Activated CD4-positive, alpha-beta T cell treated with anti-CD3 and anti-CD28 coated beads for 36 hours (primary cell): ENCODE data around the gene SLC44A1. TPM values are rescaled to one million over a fixed set of nuclear protein-coding genes. Genes with fewer than 3 reads are reported as not detected.

ENCODE experiments used
- ATAC-seq: fragments of 200-7000 bp; cut with Tn5 transposase; one replicate; pipeline ENCODE4 v1.10.0; 2021; ENCODE audit warnings: mild to moderate bottlenecking, moderate library complexity
- CTCF ChIA-PET: fragments of 350-600 bp; sonication (Branson Sonifier 250); formaldehyde crosslinking; loops from one replicate; lab custom pipeline; 2021; ENCODE audit warnings: antibody characterized with exemption; lab: Charles Lee
- POLR2A ChIA-PET: fragments of 350-600 bp; sonication (Branson Sonifier 250); formaldehyde crosslinking; loops from one replicate; lab custom pipeline; 2021; ENCODE audit warnings: antibody characterized with exemption, inconsistent platforms; lab: Charles Lee
- DNase-seq: peaks from one replicate; pipeline ENCODE4 v3.0.0-alpha.2; 2020
- H3K27ac Mint-ChIP-seq: one replicate; pipeline ENCODE4 v1.8.0; 2021; ENCODE audit warnings: mixed read lengths
- H3K27me3 Mint-ChIP-seq: one replicate; pipeline ENCODE4 v1.8.0; 2021; ENCODE audit warnings: mixed read lengths
- H3K36me3 Mint-ChIP-seq: one replicate; pipeline ENCODE4 v1.8.0; 2021; ENCODE audit warnings: low read depth, mixed read lengths
- H3K4me1 Mint-ChIP-seq: one replicate; pipeline ENCODE4 v1.8.0; 2021; ENCODE audit warnings: mixed read lengths
- H3K4me3 Mint-ChIP-seq: one replicate; pipeline ENCODE4 v1.8.0; 2021; ENCODE audit warnings: mild to moderate bottlenecking, moderate library complexity, mixed read lengths
- H3K9me3 Mint-ChIP-seq: one replicate; pipeline ENCODE4 v1.8.0; 2021; ENCODE audit warnings: low read depth, mixed read lengths
- intact Hi-C, 2 experiments: fragments of 100-400 bp; cut with DNase I in 1 of 2; cut with micrococcal nuclease in 1 of 2; formaldehyde crosslinking; loops; one replicate each; pipeline versions ENCODE4 v1.14.2 to v1.15.1; 2022 to 2024; cut with DNase I, micrococcal nuclease
- total RNA-seq, 2 experiments: library from RNA; stranded (reverse); gene quantifications; one replicate each; pipeline ENCODE4 v1.2.3, GENCODE V29; 2021

The SLC44A1 gene
- total RNA-seq, 2 experiments from 2014 or later: 9.7 to 10.4 TPM

GRCh38 chr9:105242557-105242956, 1.9 kb upstream of the SLC44A1 start:
- H3K4me3 Mint-ChIP-seq: no peak overlapping the region

DNA sequence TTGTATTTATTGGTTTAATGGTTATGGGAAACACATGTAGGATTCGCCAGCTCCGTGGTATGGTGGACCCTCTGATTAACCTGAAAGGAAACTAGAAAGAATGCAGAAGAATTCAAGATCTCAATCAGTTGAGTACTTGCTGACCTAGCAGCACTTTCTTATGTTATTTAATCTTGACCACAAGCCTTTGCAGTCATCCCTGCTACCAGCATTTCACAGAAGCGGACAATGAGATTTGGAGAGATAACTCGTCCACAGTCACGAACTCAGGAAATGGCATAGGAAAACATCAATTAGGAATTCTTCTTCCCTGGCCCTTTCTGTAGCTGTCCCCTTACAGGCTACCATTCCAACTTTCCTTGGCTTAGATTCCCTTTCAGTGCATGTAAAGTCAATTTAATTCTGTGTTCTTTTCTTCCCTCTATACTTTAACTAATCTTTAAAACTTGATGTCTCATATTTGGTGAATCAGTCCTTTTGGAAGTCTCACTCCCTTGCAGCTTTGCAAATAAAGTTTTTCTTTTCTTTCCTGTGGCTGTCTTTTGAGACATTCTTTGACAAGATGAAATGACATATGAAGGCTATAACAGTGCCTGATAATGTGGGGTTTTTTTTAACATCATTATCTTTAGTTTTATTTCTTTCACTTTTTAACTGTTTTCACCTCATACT, 1.3 kb upstream of the SLC44A1 start:
- H3K27ac Mint-ChIP-seq: no peak overlapping the region
- peaks cover 14% of the 10 kb centered on the region for H3K27me3 Mint-ChIP-seq
- CTCF ChIA-PET: interaction anchor here (1.3 kb wide), 1 partner anchor 156 kb away, joined by 3 read pairs; no protein-coding TSS in a partner anchor
- no peak overlapping the region for H3K4me3 Mint-ChIP-seq
- no peaks in the 10 kb centered on the region for H3K9me3 Mint-ChIP-seq
- DNase-seq: no peak
- no peak for ATAC-seq
- peaks cover 22% of the 10 kb centered on the region for H3K4me1 Mint-ChIP-seq
- POLR2A ChIA-PET: no interaction called here
- intact Hi-C loops: loop anchor here (5.0 to 10.0 kb wide), 5 partner anchors 164 to 1148 kb away; partner anchors contain the start of genes FKTN (in 1 of the 2), SMC2 (in 1 of the 2) and TMEM38B (in 1 of the 2)
- no peaks in the 10 kb centered on the region for H3K36me3 Mint-ChIP-seq

More at GRCh38 chr9:105242557-105242956, 1.9 kb upstream of the SLC44A1 start:
- ChIA-PET CTCF (no interaction called here), POLR2A (no interaction called here)
- Mint-ChIP-seq H3K4me1 (peaks cover 22% of the 10 kb centered on the region), H3K36me3 (no peaks in the 10 kb centered on the region), H3K27me3 (peaks cover 14% of the 10 kb centered on the region), H3K9me3 (no peaks in the 10 kb centered on the region), H3K27ac (no peak overlapping the region)
- ATAC-seq: no peak
- DNase-seq: no peak
- intact Hi-C loops: loop anchor here (5.0 to 10.0 kb wide), 5 partner anchors 165 to 1148 kb away; partner anchors contain the start of genes FKTN (in 1 of the 2), SMC2 (in 1 of the 2) and TMEM38B (in 1 of the 2)

GRCh38 chr9:105244734-105245028, 230 bp downstream of the SLC44A1 start:
- Mint-ChIP-seq H3K27ac (no peak overlapping the region), H3K4me3 (peak overlapping the region; percentile 86), H3K27me3 (peaks cover 10% of the 10 kb centered on the region), H3K4me1 (peaks cover 22% of the 10 kb centered on the region), H3K9me3 (no peaks in the 10 kb centered on the region), H3K36me3 (no peaks in the 10 kb centered on the region)
- intact Hi-C loops: loop anchor here (1.0 to 10.0 kb wide), 17 partner anchors 54 to 1150 kb away; partner anchors contain the start of genes FSD1L (in 2 of the 2), TMEM38B (in 2 of the 2), FKTN (in 1 of the 2) and NIPSNAP3A (in 1 of the 2)
- CTCF ChIA-PET: interaction anchor here (0.6 to 1.6 kb wide), 4 partner anchors 24 to 262 kb away, joined by 3 to 4 read pairs (median 3); no protein-coding TSS in a partner anchor
- ATAC-seq (peak; percentile 58), DNase-seq (no peak)
- POLR2A ChIA-PET: interaction anchor here (0.6 to 0.8 kb wide), 2 partner anchors 61 to 254 kb away, joined by 3 to 4 read pairs; no protein-coding TSS in a partner anchor

DNA sequence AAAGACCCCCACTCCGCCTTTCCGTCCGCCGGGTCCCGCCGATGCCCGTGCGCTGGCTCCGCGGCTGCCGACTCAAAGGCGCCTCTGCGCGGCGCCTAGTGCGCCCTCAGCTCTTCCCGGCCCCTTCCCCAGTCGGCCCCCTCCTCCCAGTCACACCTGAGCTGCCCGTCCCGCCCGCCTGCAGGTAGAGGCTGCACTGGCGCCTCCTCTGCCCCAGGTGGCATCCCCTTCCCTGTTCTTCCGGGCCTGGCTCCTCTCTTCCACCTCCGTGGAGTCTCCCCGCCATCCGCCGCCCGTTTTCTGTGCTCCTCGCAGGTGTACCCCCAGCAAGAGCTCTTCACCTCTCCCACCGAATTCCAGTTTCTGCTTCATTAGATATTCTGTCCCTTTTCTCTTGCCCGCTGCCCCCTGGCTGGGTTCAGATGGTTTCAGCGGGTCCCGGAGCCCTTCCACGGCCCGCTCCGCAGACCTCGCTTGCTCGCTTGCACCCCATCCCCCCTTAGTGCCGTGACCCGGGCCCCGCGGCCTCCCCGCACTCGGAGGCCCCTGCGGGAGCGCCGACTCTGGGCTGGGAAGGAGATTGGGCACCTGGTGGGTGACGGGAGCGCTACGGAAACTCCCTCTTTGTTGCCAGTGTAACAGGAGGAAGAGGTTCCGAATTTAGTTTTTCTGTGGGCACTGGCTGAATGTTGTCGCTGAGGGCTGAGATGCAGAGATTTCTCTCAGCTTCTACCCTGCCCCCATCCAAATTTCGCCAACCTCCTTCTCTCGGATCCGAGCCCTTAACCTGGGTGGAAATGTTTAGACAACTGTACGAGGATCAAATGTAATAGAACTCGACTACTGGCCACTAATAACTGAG, 809 bp downstream of the SLC44A1 start:
- Mint-ChIP-seq H3K4me3 (peak overlapping the region; percentile 86), H3K27ac (peak overlapping the region; percentile 77), H3K27me3 (peaks cover 8% of the 10 kb centered on the region), H3K9me3 (no peaks in the 10 kb centered on the region), H3K4me1 (peaks cover 22% of the 10 kb centered on the region), H3K36me3 (no peaks in the 10 kb centered on the region)
- POLR2A ChIA-PET: no interaction called here
- peak; percentile 64 for DNase-seq
- CTCF ChIA-PET: interaction anchor here (0.6 to 1.6 kb wide), 4 partner anchors 25 to 152 kb away, joined by 3 to 4 read pairs (median 3); no protein-coding TSS in a partner anchor
- ATAC-seq: peak; percentile 9
- intact Hi-C loops: loop anchor here (2.0 to 10.0 kb wide), 8 partner anchors 54 to 1150 kb away; partner anchors contain the start of genes FSD1L (in 1 of the 2), SMC2 (in 1 of the 2) and TMEM38B (in 1 of the 2)

DNA sequence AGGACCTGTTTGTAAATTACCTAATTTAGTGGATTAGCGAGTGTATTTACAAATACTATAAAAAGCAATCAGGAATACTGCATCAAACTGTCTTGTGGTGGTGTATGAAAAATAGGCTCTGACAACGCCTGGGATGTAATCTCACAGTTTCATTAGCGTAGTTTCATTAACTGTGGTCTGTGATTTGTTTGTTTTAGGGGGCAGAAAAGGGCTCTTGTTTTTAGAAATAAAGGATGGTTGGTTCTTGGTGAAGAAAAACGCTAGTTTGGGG, 1.4 kb downstream of the SLC44A1 start:
- ChIA-PET POLR2A (no interaction called here), CTCF (interaction anchor here (0.6 to 1.6 kb wide), 2 partner anchors 26 to 126 kb away, joined by 3 read pairs; no protein-coding TSS in a partner anchor)
- DNase-seq: no peak
- ATAC-seq: no peak
- peaks cover 8% of the 10 kb centered on the region for H3K27me3 Mint-ChIP-seq
- H3K27ac Mint-ChIP-seq: no peak overlapping the region
- H3K36me3 Mint-ChIP-seq: no peaks in the 10 kb centered on the region
- H3K9me3 Mint-ChIP-seq: no peaks in the 10 kb centered on the region
- peak overlapping the region; percentile 86 for H3K4me3 Mint-ChIP-seq
- H3K4me1 Mint-ChIP-seq: peaks cover 22% of the 10 kb centered on the region
- intact Hi-C loops: loop anchor here (2.0 to 10.0 kb wide), 8 partner anchors 53 to 1151 kb away; partner anchors contain the start of genes FSD1L (in 1 of the 2), SMC2 (in 1 of the 2) and TMEM38B (in 1 of the 2)

DNA sequence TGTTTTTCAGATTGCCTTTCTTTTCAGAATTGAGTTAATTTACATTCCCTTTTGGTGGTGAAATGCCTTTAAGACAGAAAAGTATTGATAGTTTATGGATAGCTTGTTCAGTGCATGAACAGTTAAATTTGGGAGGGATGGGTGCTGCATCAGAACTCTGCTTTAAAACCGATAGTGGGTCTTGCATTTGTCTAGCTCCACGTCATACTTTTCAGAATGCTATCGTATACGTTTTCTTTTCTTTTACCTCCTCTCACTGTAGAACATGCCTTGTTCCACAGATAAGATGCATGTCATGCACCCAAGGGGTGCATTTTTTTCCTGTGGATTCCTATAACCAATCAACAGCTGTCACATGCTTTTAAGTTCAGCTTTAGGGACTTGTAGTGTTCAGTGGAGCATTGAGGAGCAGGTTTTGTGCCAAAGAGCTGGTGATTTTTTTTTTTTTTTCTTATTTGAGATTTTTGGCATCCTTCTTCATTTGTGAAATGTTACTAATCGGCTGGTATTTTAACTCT, 2.3 kb downstream of the SLC44A1 start:
- peaks cover 22% of the 10 kb centered on the region for H3K4me1 Mint-ChIP-seq
- no peaks in the 10 kb centered on the region for H3K36me3 Mint-ChIP-seq
- intact Hi-C loops: loop anchor here (5.0 to 10.0 kb wide), 3 partner anchors 201 to 1152 kb away; partner anchors contain the start of genes FSD1L (in 1 of the 2), SMC2 (in 1 of the 2) and TMEM38B (in 1 of the 2)
- ATAC-seq (no peak), DNase-seq (no peak)
- CTCF ChIA-PET: interaction anchor here (0.6 to 1.4 kb wide), 3 partner anchors 24 to 189 kb away, joined by 3 read pairs; no protein-coding TSS in a partner anchor
- H3K4me3 Mint-ChIP-seq: no peak overlapping the region
- H3K9me3 Mint-ChIP-seq: no peaks in the 10 kb centered on the region
- POLR2A ChIA-PET: interaction anchor here (0.5 kb wide), 1 partner anchor 63 kb away, joined by 3 read pairs; no protein-coding TSS in a partner anchor
- H3K27ac Mint-ChIP-seq: no peak overlapping the region
- H3K27me3 Mint-ChIP-seq: peaks cover 8% of the 10 kb centered on the region

- no peak overlapping the region for H3K4me3 Mint-ChIP-seq
- H3K36me3 Mint-ChIP-seq: no peaks in the 10 kb centered on the region
- intact Hi-C loops: loop anchor here (5.0 to 10.0 kb wide), 3 partner anchors 199 to 1154 kb away; partner anchors contain the start of genes FSD1L (in 1 of the 2), SMC2 (in 1 of the 2) and TMEM38B (in 1 of the 2)
- DNase-seq (no peak), ATAC-seq (no peak)
- ChIA-PET CTCF (no interaction called here), POLR2A (no interaction called here)
- no peaks in the 10 kb centered on the region for H3K27me3 Mint-ChIP-seq
- no peaks in the 10 kb centered on the region for H3K9me3 Mint-ChIP-seq
- H3K27ac Mint-ChIP-seq: no peak overlapping the region
- H3K4me1 Mint-ChIP-seq: peaks cover 11% of the 10 kb centered on the region
These were observed 4.2 kb downstream of the SLC44A1 start for GRCh38 chr9:105248691-105249090.

DNA sequence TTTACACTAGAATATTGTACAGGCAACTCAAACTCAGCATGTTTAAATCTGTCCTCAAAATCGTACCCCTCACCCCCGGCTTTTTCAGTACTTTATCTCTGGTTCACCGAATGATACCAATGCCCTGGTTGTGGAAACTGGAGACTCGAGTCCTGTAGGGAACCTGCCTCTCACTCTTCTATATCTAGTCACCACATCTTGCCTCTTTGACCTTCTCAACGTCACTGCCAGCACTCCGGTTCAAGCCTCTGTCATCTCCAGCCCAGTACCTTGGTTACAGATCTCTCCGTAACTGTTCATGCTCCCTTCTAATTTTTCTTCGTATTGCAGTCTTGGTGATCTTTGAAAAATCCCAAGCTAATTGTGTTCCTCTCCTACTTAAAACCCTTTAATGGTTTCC, 6.7 kb downstream of the SLC44A1 start:
- H3K4me1 Mint-ChIP-seq: peaks cover 3% of the 10 kb centered on the region
- ChIA-PET CTCF (interaction anchor here (0.6 kb wide), 1 partner anchor 322 kb away, joined by 3 read pairs; no protein-coding TSS in a partner anchor), POLR2A (no interaction called here)
- no peaks in the 10 kb centered on the region for H3K36me3 Mint-ChIP-seq
- H3K9me3 Mint-ChIP-seq: no peaks in the 10 kb centered on the region
- no peak overlapping the region for H3K4me3 Mint-ChIP-seq
- ATAC-seq (no peak), DNase-seq (no peak)
- H3K27me3 Mint-ChIP-seq: no peaks in the 10 kb centered on the region
- H3K27ac Mint-ChIP-seq: no peak overlapping the region
- intact Hi-C loops: no loop called here

DNA sequence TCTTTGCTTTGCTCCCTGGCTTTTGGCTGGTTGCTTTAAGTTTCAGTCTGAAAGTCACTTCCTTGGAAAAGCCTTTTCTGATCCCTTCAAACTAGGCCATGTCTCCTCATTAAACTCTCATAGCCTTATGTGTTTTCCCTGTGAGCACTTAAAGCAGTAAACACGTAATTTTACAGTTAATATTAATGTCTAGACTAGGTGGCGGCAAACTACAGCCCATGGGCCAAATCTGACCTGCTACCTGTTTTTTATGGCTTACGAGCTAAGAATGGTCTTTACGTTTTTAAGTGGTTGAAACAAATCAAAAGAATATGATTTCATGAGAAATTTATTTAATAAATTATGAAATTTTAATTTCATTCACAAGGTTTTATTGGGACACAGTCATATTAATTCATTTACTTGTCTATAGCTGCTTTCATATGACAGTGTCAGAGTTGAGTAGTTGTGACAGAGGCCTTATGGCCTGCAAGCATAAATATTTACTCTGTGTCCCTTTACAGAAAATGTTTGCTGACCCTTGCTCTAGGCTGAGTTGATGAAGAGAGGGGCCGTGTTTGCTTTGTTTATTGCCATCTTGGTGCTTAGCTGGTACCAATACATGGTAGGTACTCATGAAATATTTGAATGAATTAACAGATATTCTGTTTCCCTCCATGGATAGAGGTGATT, 7.4 kb downstream of the SLC44A1 start:
- no peaks in the 10 kb centered on the region for H3K9me3 Mint-ChIP-seq
- ATAC-seq: no peak
- peaks cover 2% of the 10 kb centered on the region for H3K4me1 Mint-ChIP-seq
- H3K4me3 Mint-ChIP-seq: no peak overlapping the region
- CTCF ChIA-PET: interaction anchor here (0.6 kb wide), 1 partner anchor 323 kb away, joined by 3 read pairs; no protein-coding TSS in a partner anchor
- intact Hi-C loops: no loop called here
- no peak overlapping the region for H3K27ac Mint-ChIP-seq
- H3K27me3 Mint-ChIP-seq: no peaks in the 10 kb centered on the region
- H3K36me3 Mint-ChIP-seq: no peaks in the 10 kb centered on the region
- no peak for DNase-seq
- POLR2A ChIA-PET: no interaction called here

DNA sequence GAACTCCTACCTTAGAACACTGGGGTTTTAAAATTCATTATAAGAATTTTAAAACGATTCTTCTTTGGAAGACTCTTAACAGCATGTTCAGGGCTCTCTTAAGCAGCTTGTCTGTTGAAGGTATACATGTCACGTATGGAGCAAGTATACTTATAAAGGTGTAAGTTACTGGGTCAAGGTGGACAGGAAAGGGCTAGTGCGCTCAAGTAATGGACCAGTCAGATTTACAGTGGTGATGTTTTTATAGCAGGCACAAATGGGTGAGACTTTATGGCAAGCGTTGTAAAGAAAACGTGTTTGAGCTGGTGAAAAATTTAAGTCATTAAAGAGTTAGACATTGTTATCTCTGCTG, 7.9 kb downstream of the SLC44A1 start:
- ChIA-PET CTCF (no interaction called here), POLR2A (no interaction called here)
- H3K27ac Mint-ChIP-seq: no peak overlapping the region

More for the DNA sequence above, 7.9 kb downstream of the SLC44A1 start:
- no peaks in the 10 kb centered on the region for H3K36me3 Mint-ChIP-seq
- no peaks in the 10 kb centered on the region for H3K27me3 Mint-ChIP-seq
- no peak for ATAC-seq
- no peak overlapping the region for H3K4me3 Mint-ChIP-seq
- no peak for DNase-seq
- intact Hi-C loops: no loop called here
- H3K9me3 Mint-ChIP-seq: no peaks in the 10 kb centered on the region
- peaks cover 5% of the 10 kb centered on the region for H3K4me1 Mint-ChIP-seq
